ENCODE measurements around the gene CDC14A. TPM values are rescaled to one million over a fixed set of nuclear protein-coding genes. Genes with fewer than 3 reads are reported as not detected.

Gene CDC14A
- total and polyA plus RNA-seq, 12 donors, result 0.85 to 19.2 (median 4.1) TPM

DNA sequence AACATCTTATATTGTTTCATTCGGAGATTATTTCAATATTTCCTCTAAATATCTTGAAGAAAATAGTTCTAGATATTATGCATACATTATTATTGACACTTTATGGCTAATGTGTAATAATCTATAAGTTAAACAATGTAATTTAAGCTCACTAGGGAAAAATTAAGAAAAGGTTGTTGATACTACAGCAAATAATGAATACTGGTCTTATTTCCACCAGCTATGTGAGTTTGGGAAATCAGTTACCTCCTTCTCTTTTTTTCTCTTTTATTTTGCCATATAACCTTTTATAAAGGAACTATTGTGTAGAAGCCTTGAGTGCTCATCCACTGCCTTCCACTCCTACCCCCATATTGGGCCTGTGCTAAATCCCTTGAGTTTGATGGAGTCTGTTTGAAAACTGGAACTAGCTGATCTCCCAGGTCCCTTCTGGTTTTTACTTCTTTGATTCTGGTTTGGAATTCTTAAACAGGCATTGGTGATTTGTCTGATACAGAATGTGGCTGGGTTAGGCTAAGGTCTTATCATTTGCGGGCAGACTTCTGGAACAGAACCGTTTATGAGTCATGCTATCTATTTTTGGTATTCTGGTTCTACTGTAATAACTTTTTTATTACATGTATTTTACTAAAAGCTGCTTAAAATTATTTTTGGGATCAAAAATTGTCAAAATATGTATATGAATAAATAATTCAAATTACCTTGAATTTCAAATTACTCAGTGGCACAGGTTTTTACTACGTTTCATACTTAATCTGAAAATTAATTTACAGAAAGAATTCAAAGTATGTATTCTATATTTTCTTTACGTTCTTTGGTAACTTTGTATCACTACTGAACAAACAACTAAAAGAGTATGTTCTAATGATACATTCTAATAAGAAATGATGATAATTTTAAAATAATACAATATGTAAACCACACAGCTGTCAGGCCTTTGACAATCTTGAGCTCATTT lies 5.0 kb upstream of the CDC14A start:
- no peak overlapping the region for H3K27ac ChIP-seq
- no peaks in the 10 kb centered on the region for H3K36me3 ChIP-seq (replicated peaks in 1 of 2)
- intact Hi-C loops (cut with DNase I), result no loop called here
- H3K9me3 ChIP-seq (replicated peaks in 1 of 3), result no peaks in the 10 kb centered on the region
- H3K27me3 ChIP-seq, result no peaks in the 10 kb centered on the region
- H3K4me1 ChIP-seq (replicated peaks in 1 of 2), result no peaks in the 10 kb centered on the region
- TF ChIP-seq POLR2A (IDR thresholded peaks at IDR 0.05), result no peak
- TF ChIP-seq, protein P1, sequence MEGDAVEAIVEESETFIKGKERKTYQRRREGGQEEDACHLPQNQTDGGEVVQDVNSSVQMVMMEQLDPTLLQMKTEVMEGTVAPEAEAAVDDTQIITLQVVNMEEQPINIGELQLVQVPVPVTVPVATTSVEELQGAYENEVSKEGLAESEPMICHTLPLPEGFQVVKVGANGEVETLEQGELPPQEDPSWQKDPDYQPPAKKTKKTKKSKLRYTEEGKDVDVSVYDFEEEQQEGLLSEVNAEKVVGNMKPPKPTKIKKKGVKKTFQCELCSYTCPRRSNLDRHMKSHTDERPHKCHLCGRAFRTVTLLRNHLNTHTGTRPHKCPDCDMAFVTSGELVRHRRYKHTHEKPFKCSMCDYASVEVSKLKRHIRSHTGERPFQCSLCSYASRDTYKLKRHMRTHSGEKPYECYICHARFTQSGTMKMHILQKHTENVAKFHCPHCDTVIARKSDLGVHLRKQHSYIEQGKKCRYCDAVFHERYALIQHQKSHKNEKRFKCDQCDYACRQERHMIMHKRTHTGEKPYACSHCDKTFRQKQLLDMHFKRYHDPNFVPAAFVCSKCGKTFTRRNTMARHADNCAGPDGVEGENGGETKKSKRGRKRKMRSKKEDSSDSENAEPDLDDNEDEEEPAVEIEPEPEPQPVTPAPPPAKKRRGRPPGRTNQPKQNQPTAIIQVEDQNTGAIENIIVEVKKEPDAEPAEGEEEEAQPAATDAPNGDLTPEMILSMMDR (IDR thresholded peaks at IDR 0.05), result no peak
- no peak overlapping the region for H3K4me3 ChIP-seq
- DNase-seq, result peak in 1 of 7 donors; percentile 8
- WGBS, 4 donors, result 59 to 66% (median 63%) methylated on average over 5 of the region's 5 CpGs

DNA sequence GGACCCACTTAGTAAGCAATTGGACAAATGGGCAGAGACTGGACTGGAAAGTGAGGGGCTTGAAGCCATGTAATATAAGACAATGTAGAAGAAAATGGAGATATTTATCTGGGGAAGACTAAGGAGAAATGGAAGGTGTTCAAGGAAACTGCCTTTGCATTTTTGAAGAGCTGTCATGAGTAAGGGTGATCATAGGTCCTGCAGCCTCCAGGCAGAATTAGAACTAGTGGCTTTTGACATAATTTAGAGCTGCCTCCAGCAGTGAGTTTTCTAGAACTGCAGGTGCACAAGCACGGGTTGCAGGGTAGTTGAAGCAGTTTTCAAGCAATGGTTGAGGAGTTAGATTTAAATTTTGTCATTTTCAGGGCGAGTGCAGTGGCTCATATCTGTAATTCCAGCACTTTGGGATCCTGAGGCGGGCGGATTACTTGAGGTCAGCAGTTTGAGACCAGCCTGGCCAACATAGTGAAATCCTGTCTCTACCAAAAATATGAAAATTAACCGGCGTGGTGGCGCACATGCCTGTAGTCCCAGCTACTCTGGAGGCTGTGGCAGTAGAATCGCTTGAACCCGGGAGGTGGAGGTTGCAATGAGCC lies 3.7 kb upstream of the CDC14A start:
- WGBS, 4 donors, result 90 to 95% (median 94%) methylated on average over 9 of the region's 9 CpGs
- no peaks in the 10 kb centered on the region for H3K27me3 ChIP-seq
- DNase-seq, result no peak
- peaks cover 5 to 6% of the 10 kb centered on the region in 2 donors for H3K4me1 ChIP-seq (replicated peaks in 1 of 2)
- no peaks in the 10 kb centered on the region for H3K9me3 ChIP-seq (replicated peaks in 1 of 3)
- H3K4me3 ChIP-seq, result no peak overlapping the region
- TF ChIP-seq POLR2A (IDR thresholded peaks at IDR 0.05), result no peak
- TF ChIP-seq, protein P1 (IDR thresholded peaks at IDR 0.05), result no peak
- intact Hi-C loops (cut with DNase I), result no loop called here
- no peaks in the 10 kb centered on the region for H3K36me3 ChIP-seq (replicated peaks in 1 of 2)
- no peak overlapping the region for H3K27ac ChIP-seq

DNA sequence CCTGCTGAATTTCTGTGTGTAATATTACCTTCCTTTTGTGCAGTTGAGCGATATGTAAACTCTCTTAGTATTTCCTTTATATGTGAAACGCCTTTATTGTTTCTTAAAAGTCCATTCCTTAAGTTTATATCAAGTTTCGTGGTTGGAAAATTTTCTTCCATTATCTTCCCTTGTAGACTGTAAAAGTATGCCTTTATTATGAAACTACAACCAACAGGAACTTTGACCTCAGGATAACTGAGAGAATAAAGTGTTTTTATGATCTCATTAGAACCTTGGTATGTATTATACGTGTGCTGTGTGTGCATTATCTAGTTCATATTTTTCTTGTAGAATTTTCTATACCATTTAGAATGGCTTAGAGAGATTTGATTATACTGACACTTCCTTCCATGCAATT lies 3.1 kb upstream of the CDC14A start:
- Histone ChIP-seq H3K4me3 (no peak overlapping the region), H3K36me3 (replicated peaks in 1 of 2) (no peaks in the 10 kb centered on the region), H3K27ac (no peak overlapping the region), H3K9me3 (replicated peaks in 1 of 3) (no peaks in the 10 kb centered on the region), H3K4me1 (replicated peaks in 1 of 2) (peaks cover 5 to 12% of the 10 kb centered on the region in 2 donors), H3K27me3 (no peaks in the 10 kb centered on the region)
- 92 to 94% (median 92%) methylated on average over 4 of the region's 4 CpGs for WGBS, 4 donors
- intact Hi-C loops (cut with DNase I), result no loop called here
- DNase-seq, result no peak
- TF ChIP-seq, protein P1 (IDR thresholded peaks at IDR 0.05), result no peak
- no peak for TF ChIP-seq POLR2A (IDR thresholded peaks at IDR 0.05)

DNA sequence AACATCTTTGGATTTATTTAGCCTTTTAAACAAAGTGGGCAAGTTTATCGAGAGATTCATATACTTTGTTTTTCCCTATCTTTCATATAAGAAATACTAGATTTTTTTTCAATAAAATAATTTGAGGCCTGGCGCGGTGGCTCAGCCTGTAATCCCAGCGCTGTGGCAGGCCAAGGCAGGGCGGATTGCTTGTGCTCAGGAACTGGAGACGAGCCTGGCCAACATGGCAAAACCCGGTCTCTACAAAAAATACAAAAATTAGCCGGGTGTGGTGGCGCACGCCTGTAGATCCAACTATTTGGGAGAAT lies 1.6 kb upstream of the CDC14A start:
- intact Hi-C loops (cut with DNase I), result loop anchor here in 1 of 2 donors (10.0 kb wide), 1 partner anchor 104 kb away; no protein-coding TSS in a partner anchor

More for the DNA sequence above, 1.6 kb upstream of the CDC14A start:
- peaks cover 5 to 18% of the 10 kb centered on the region in 2 donors for H3K4me1 ChIP-seq (replicated peaks in 1 of 2)
- 80 to 89% (median 86%) methylated on average over 10 of the region's 10 CpGs for WGBS, 4 donors
- H3K9me3 ChIP-seq (replicated peaks in 1 of 3), result no peaks in the 10 kb centered on the region
- H3K4me3 ChIP-seq, result peak overlapping the region in 3 of 4 donors; percentile 33 to 98 (median 63)
- H3K27me3 ChIP-seq, result no peaks in the 10 kb centered on the region
- H3K27ac ChIP-seq, result peak overlapping the region; percentile 55 to 92 (median 71)
- no peak for TF ChIP-seq POLR2A (IDR thresholded peaks at IDR 0.05)
- TF ChIP-seq, protein P1 (IDR thresholded peaks at IDR 0.05), result no peak
- no peaks in the 10 kb centered on the region for H3K36me3 ChIP-seq (replicated peaks in 1 of 2)
- no peak for DNase-seq

All from adrenal gland (tissue), 12 donors.